ENCODE results near the gene PHYHD1.

DNA sequence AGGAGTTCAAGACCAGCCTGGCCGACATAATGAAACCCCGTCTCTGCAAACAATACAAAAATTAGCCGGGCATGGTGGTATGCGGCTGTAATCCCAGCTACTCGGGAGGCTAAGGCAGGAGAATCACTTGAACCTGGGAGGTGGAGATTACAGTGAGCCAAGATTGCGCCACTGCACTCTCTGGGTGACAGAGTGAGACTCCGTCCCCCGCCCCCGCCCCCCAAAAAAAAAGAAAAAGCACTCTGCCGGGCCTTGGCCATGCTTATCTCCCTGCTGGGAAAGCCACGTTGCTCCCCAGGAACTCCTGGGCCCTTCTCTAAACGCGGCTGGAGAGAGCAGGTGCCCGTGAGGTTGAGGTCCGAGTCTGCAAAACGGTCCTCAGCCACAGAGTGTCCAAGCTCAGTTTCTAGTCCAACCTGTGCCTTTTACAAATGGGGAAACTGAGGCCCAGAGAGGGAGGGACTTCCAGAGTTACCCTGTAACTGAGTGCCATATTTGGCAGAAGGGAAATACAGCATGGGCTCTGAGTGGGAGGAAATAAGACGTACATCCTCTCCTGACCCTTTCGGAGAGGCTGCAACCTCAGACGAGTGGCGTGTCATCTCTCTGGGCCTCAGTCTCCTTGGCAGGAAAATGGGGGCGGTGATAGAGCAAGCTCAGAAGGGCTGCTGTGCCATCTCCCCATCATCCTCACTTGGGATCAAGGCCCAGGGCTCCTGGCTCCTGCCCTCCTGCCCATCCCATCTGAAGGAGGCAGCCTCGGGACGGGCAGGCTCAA, 6.6 kb upstream of the PHYHD1 start:
- TF ChIP-seq, protein P1, sequence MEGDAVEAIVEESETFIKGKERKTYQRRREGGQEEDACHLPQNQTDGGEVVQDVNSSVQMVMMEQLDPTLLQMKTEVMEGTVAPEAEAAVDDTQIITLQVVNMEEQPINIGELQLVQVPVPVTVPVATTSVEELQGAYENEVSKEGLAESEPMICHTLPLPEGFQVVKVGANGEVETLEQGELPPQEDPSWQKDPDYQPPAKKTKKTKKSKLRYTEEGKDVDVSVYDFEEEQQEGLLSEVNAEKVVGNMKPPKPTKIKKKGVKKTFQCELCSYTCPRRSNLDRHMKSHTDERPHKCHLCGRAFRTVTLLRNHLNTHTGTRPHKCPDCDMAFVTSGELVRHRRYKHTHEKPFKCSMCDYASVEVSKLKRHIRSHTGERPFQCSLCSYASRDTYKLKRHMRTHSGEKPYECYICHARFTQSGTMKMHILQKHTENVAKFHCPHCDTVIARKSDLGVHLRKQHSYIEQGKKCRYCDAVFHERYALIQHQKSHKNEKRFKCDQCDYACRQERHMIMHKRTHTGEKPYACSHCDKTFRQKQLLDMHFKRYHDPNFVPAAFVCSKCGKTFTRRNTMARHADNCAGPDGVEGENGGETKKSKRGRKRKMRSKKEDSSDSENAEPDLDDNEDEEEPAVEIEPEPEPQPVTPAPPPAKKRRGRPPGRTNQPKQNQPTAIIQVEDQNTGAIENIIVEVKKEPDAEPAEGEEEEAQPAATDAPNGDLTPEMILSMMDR (optimal IDR thresholded peaks at IDR 0.05 in 1 of 3, IDR thresholded peaks at IDR 0.05 in 1 of 3, conservative IDR thresholded peaks at IDR 0.05 in 1 of 3; ENCODE audit: extremely low read depth in 1 of 3, insufficient read depth in 2 of 3, low read length in 3 of 3), result no peak
- no peak for TF ChIP-seq EZH2 (IDR thresholded peaks at IDR 0.05; ENCODE audit: low read length)

All from keratinocyte (primary cell).